Measurements from ENCODE around the gene SNX24.

The SNX24 gene

DNA sequence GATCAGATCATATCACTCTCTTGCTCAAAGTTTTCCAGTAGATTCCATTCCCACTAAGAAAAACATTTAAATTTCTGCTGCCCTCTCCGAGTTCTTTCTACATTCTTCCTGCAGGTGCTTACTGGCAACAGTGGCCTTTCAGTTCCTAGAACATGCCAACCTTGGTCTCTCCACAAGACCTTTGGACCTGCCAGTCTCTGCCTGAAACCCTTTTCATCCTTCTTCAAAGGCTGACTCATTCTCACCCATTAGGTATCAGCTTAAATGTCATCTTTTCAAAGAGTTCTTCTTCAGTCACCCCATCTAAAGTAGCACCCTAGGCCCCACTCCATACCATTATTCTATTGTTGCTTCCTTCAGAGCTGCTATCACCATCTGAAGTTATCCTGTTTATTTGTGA, 169.3 kb downstream of the SNX24 start:
- no peak for DNase-seq (ENCODE audit: low spot score)

DNA sequence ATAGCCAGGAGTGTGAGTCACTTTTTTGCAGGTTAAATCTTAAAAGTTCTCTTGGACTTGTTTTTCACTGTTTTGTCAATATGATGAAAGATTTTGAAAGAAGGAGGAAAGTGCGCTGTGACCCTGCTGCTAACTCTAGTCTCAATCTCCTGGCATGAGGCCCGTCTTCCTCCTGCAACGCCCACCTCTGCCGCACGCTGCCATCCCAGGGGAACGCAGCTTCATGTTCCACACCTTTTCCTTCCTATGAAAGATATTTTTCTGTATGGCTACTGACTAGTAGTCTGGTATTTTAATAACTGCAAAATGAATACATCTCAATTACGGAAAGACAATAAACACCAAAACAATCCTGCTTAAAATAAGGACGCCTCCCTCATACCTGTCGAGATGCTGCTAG, 182.8 kb downstream of the SNX24 start:
- DNase-seq (ENCODE audit: low spot score): no peak

DNA sequence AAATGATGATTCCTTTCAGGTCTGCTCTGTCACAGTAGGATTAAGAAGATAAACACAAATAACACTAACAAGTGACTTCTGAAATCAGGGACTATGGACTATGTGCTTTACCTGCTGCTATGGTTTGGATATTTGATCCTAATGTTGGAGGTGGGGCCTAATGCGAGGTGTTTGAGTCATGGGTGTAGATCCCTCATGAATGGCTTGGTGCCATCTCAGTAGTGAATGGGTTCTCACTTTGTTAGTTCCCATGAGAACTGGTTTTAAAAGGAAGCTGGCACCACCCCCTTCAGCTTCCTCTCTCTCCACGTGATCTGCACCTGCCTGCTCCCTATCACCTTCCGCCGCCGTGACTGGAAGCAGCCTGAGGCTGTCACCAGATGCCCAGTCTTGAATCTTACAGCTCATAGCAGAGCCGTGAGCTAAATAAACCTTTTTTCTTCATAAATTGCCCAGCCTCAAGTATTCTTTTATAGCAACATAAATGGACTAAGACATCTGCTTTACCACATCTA, 187.8 kb downstream of the SNX24 start:
- no peak for DNase-seq (ENCODE audit: low spot score)

DNA sequence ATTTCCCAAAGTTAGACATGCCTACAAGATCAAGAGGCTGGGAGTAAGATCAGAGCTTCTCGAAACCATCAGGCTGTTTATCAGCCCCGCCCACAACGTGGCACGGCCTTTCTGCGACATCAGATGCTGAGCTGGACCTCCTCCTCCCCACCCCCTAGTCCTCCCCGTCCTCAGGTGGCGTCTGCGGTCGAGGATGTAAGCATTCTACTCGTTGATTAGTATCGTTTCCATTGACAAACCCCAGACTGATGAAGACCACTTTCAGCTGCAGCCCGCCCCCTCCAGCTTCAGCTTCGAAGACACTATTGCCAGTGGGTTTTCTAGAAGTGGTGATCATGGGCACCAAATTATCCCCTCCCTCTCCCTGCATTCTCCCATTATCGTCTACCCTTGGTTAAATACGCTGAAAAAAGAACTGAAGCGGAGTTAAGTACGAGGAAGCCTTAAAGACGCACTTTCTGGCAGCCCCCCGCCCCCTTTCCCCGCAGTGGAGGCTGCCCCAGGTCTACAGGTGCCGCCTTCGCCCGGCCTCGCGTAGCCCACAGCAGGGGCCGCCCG, 190.0 kb downstream of the SNX24 start:
- DNase-seq (ENCODE audit: low spot score): peak; percentile 55

DNA sequence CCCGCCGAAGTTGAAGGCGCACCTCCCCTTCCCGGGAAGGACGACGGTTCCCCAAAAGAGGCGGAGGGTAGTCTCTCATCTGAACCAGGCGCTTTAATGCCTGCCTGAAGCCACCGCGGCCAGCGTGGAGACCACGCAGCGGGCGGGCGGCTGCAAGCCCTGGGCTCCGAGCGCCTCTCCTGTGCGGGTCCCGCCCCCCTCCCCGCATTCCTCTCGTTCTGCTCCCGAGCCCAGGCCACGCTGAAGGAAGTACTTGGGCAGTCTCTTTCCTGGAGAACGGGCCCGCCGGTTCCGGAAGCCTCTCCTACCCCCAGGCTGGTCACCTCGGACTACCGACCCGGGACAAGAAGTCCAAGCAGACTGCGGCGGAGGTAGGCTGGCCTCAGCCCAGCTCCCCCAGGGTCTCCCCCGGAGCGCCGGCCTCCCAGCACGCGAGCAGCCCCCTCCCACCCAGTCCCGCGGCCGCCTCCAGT, 190.5 kb downstream of the SNX24 start:
- peak; percentile 79 for DNase-seq (ENCODE audit: low spot score)

DNA sequence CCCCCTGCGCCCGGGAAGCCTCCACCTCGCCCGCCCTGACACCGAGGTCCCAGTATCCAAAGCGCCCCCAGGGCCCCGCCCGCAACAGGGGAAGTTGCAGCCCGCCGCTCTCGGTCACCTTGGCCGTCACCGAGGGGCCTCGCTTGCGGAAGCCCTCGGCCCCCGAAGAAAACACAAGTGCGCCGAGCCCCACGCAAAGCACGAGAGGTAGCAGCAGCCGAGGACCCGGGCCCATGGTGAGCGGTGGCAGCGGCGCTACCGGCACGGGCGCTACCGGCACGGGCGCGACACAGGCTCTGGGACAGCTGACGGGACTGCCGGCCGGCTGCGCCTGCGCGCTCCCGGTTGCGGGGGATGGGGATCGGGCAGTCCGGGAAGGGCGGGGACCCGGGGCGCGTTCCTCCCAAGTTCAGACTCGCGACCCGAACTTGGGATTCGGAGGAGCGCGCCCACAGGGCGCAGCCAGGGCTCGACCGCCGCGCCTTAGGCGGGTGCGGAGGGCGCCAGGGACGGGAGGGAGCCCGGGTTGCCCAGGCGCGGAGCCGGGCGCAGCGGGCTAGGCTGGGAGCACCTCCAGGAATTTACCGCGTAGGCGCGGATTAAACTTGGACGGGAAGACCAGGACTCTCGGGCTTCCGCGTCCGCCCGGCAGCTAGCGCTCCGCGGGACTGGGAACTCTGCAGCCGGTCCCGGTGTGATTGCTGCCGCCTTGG, 191.1 kb downstream of the SNX24 start, which contains the start of gene PPIC:
TSS of gene PPIC (minus strand) at position 335 of the 713 bp plus-strand sequence. CDS start at position 235, 100 bp downstream.
- peak; percentile 85 for DNase-seq (ENCODE audit: low spot score)

DNA sequence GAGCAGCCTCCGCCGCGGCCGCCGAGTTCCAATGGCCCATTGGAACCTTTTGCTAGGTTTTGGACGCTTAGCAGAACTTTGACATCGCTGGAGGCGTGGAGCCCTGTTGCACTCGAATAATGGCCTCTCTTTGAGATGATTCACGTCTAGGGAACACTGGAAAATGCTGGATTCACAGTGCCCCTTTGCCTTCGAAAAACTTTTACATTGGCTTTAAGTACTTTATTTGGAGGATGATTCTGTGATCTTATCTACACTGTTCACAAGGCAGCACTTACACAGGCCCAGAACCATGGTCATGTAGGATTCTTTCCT, 191.6 kb downstream of the SNX24 start:
- no peak for DNase-seq (ENCODE audit: low spot score)

DNA sequence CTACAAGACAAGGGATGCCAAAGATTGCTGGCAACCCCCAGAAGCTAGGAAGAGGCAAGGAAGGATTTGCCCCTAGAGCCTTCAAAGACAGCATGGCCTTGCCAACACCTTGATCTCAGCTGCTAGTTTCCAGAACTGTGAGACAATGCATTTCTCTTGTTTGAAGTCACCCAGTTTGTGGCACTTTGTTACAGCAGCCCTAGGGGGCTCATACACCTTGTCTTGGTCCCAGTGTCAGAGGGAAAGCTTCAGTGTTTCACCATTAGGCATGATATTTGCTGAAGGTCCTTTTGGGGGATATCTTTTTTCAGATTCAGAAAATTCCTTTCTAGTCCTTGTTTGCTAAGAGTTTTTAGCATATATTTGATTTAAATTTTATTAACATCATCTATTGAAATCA, 194.3 kb downstream of the SNX24 start:
- DNase-seq (ENCODE audit: low spot score): no peak

DNA sequence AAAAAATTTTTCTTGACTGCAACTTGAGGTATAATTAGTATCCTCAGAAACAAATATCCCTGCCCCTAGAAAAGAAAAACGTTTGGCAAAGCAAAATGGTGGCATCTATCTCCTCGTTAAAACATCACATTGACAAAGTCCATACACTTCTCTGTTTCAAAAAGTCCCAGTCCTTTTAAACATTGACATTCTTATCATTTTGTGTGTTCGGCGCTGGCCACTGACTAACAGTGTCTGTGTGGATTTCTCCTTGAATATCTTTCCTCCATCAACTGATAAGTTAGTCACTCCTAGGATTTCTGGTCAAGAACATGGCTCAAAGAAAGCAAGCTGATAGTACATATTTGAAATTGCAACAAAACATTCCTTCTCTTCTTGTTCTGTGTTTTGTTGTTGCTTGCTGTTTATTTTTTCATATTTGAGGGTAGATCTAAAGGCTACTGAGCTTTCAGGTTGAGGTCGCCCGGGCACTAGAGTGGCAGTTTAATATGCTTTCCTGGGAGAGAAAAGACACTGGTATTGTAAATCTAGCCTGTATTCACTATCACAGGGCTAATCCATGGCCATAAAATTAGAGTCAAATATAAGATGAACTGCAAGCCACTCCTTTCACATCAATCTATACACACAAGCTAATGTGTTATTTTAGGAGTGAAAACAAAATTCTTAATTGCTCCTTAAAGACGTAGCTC, 199.7 kb downstream of the SNX24 start:
- DNase-seq (ENCODE audit: low spot score): no peak

DNA sequence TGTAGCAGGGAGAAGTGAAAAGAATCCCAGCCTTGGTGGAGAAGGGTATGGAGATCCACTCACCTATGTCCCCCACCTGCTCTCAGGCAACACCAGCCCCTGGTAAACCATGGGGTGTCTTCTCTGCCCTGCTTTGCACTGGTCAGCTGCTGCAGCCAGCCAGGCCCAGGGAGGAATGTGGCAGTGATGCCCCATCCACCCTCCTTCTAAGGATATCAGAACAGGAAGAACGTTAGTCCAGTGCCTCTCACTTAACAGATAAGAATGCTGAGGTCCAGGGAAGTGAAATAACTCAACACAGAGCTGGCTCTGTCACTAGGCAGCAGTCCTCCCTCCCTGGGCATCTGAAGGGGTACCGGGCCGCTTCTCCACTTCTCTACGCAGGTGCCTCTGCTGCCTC, 200.8 kb downstream of the SNX24 start:
- DNase-seq (ENCODE audit: low spot score): no peak

DNA sequence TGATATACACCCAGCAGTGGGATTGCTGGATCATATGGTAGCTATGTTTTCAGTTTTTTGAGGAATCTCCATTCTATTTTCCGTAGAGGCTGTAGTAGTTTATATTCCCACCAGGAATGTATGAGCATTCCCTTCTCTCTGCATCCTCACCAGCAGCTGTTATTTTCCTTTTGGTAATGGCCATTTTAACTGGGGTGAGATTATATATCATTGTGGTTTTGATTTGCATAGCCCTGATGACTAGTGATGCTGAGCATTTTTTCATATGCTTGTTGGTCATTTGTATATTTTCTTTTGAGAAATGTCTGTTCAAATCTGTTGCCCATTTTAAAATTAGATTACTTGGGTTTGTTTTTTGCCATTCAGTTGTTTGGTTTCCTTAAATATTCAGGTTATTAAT, 202.3 kb downstream of the SNX24 start:
- DNase-seq (ENCODE audit: low spot score): no peak

DNA sequence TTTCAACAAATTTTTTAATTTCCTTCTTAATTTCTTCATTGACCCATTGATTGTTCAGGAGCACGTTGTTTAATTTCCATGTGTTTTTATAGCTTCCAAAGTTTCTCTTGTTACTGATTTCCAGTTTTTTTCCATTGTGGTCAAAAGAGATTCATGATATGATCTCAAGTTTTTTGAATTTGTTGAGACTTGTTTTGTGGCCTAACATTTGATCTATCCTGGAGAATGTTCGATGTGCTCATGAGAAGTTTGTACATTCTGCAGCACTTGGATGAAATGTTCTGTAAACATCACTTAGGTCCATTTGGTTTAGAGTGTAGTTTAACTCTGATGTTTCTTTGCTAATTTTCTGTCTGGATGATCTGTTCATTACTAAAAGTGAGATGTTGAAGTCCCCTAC, 205.8 kb downstream of the SNX24 start:
- no peak for DNase-seq (ENCODE audit: low spot score)

Data from ecto neural progenitor cell (in vitro differentiated cells).